ENCODE measurements around the gene TAF11L3. TPM values are rescaled to one million over a fixed set of nuclear protein-coding genes. Genes with fewer than 3 reads are reported as not detected.
"Not testable (repeated sequence)": the region's sequence is repeated elsewhere in the genome, so short reads cannot be mapped to it uniquely, and the experiment has no call there.

Gene TAF11L3
- polyA plus RNA-seq (ENCODE audit: insufficient read length in 4 of 4): not detected

- not testable (repeated sequence) for DNase-seq (ENCODE audit: low read depth in 4 of 4, low spot score in 3 of 4)
These were observed at the start of gene TAF11L3 for GRCh38 chr5:17518067-17518466. TAF11L3 (plus strand) TSS chr5:17518367.

GRCh38 chr5:17470064-17470463, 48.1 kb upstream of the TAF11L3 start:
- DNase-seq (ENCODE audit: low read depth in 4 of 4, low spot score in 3 of 4): no peak

DNA sequence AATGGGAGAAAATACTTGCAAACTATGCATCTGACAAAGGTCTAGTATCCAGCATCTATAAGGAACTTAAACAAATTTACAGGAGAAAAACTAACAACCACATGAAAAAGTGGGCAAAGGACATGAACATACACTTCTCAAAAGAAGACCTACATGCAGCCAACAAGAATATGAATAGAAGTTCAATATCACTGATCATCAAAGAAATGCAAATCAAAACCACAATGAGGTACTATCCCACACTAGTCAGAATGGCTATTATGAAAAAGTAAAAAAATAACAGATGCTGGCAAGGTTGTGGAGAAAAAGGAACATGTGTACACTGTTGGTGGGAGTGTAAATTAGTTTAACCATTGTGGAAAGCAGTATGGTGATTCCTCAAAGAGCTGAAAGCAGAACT, 43.1 kb upstream of the TAF11L3 start:
- DNase-seq (ENCODE audit: low read depth in 4 of 4, low spot score in 3 of 4): not testable (repeated sequence)

GRCh38 chr5:17477043-17477442, 41.1 kb upstream of the TAF11L3 start:
- no peak for DNase-seq (ENCODE audit: low read depth in 4 of 4, low spot score in 3 of 4)

DNA sequence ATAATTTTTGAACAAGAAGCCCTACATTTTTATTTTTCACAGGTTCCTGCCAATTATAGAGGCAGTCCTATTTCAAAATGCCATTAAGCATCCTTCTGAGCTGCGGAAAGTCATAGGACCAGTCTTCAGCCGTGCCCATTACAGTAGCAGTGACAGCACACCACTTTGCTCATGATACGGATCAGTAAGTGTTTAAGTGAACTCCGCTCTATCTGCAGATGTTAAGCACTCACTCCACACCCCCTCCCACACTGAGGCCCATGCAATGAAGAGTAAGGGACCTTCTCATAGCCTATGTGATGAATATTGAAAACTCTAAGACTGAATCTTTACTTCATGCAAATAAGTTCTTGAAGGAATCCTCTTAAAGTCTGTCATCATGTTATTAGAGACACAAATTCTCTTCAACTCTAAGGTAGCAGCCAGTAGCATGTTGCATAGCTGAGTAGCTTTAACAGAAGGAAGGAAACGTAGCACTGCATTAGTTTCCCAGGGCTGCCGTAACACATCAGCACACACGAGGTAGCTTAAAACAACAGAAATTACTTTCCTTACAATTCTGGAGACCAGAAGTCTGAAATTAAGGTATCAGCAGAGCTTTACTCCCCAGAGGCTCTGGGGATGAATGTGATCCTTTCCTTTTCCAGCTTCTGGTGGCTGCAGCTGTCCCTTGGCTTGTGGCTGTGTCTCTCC, 40.4 kb upstream of the TAF11L3 start:
- no peak for DNase-seq (ENCODE audit: low read depth in 4 of 4, low spot score in 3 of 4)

- DNase-seq (ENCODE audit: low read depth in 4 of 4, low spot score in 3 of 4): no peak
These were observed 36.8 kb upstream of the TAF11L3 start for GRCh38 chr5:17481378-17481777.

DNA sequence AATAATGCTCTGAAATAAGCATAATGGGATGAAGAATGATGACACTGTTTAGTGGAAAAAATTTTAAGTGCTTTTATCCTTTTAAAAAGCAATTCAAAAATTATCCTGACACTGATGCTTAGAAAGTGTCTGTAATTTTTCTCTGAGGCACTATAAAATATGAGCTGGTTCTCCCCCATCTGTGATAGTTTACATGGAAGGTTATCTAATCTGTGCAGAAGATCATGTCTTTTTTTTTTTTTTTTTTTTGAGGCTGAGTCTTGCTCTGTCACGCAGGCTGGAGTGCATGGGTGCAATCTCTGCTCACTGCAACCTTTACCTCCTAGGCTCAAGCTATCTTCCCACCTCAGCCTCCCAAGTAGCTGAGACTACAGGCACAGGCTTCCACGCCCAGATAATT, 35.4 kb upstream of the TAF11L3 start:
- no peak for DNase-seq (ENCODE audit: low read depth in 4 of 4, low spot score in 3 of 4)

- not testable (repeated sequence) for DNase-seq (ENCODE audit: low read depth in 4 of 4, low spot score in 3 of 4)
These were observed 31.5 kb upstream of the TAF11L3 start for GRCh38 chr5:17486464-17487173.

- DNase-seq (ENCODE audit: low read depth in 4 of 4, low spot score in 3 of 4): no peak
These were observed 31.0 kb upstream of the TAF11L3 start for GRCh38 chr5:17487174-17487512.

GRCh38 chr5:17491257-17491656, 26.9 kb upstream of the TAF11L3 start:
- not testable (repeated sequence) for DNase-seq (ENCODE audit: low read depth in 4 of 4, low spot score in 3 of 4)

DNA sequence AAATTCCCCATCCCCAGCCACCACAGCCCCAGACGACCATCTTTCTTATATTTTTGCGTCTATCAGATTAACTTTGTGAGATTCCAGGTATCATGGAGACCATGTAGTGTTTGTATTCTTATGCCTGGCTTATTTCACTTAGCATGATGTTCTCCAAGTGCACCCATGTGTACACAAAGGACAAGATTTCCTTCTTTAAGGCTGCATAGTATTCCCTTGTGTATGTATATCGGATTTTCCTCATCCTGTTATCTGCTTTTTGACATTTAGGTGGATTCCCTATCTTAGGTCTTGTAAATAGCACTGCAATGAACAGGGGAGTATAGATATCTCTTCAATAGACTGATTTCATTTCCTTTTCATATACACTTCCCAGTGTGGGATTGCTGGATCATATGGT, 25.4 kb upstream of the TAF11L3 start:
- DNase-seq (ENCODE audit: low read depth in 4 of 4, low spot score in 3 of 4): no peak

GRCh38 chr5:17497446-17497845, 20.7 kb upstream of the TAF11L3 start:
- DNase-seq (ENCODE audit: low read depth in 4 of 4, low spot score in 3 of 4): no peak

DNA sequence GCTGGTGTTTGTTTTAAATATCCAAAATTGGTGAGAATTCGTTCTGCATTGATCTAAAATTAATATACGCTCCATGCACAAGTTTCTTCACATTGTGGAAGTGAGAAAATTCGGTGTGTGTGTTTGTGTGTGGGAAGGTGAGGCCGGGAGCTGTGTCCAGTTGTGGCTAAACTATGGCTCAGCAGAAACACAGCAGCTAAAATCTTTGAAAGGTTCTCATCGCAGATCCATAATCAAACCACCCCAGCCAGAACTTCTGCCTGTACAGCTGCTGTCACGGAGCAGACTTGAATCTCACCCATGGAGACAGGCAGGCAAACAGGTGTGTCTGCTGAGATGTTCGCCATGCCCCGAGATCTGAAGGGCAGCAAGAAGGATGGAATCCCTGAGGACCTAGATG, 20.2 kb upstream of the TAF11L3 start, which contains the start of gene TAF11L2:
TSS of gene TAF11L2 (plus strand) at position 301 of the 400 bp plus-strand sequence.
- DNase-seq (ENCODE audit: low read depth in 4 of 4, low spot score in 3 of 4): not testable (repeated sequence)

GRCh38 chr5:17511775-17512325, 6.3 kb upstream of the TAF11L3 start:
- no peak for DNase-seq (ENCODE audit: low read depth in 4 of 4, low spot score in 3 of 4)

DNA sequence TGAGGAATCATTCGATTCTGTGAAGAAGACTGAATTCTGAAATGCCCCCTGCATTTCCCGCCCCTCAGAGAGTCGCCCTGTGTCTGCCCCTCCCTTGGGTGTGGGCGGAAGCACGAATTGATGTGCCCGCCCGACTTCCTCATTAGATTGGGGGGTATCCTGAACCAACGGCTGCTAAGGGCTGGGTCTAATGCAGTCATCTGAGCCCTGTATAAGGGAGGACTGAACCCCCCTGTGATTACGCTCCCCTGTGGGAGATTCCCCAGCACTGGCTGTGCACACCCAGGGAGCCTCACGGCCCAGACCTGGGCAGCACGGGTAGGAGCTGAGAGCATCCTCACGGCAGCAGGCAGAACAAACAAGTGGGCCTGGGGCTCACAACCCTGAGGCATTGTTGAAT, 641 bp upstream of the TAF11L3 start:
- DNase-seq (ENCODE audit: low read depth in 4 of 4, low spot score in 3 of 4): not testable (repeated sequence)

DNA sequence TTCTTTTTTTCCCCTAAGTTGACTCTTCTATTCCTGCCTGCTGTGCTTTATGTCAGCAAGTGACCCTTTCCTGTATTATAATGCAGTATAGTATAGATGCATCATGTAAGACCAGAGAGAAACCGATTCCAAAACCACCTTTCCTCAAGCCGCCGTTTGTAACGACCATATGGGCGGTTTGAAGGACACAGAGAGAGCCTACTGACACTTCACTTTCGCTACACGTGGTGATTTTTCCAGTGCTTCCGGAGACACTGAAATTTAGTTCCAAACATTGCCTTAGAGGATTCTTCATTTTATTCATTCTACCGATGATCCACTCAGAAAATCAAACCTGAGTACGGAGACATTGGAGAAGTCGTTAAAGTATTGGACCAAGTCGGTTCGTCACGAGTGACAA, 1.3 kb downstream of the TAF11L3 start:
- not testable (repeated sequence) for DNase-seq (ENCODE audit: low read depth in 4 of 4, low spot score in 3 of 4)

- DNase-seq (ENCODE audit: low read depth in 4 of 4, low spot score in 3 of 4): not testable (repeated sequence)
These were observed 3.3 kb downstream of the TAF11L3 start, which contains the start of gene TAF11L4 for GRCh38 chr5:17521501-17521900. TAF11L4 (plus strand) TSS chr5:17521801.

- DNase-seq (ENCODE audit: low read depth in 4 of 4, low spot score in 3 of 4): not testable (repeated sequence)
These were observed 6.8 kb downstream of the TAF11L3 start, which contains the start of gene TAF11L5 for GRCh38 chr5:17524935-17525334. TAF11L5 (plus strand) TSS chr5:17525235.

GRCh38 chr5:17526504-17526903, 8.3 kb downstream of the TAF11L3 start:
- not testable (repeated sequence) for DNase-seq (ENCODE audit: low read depth in 4 of 4, low spot score in 3 of 4)

DNA sequence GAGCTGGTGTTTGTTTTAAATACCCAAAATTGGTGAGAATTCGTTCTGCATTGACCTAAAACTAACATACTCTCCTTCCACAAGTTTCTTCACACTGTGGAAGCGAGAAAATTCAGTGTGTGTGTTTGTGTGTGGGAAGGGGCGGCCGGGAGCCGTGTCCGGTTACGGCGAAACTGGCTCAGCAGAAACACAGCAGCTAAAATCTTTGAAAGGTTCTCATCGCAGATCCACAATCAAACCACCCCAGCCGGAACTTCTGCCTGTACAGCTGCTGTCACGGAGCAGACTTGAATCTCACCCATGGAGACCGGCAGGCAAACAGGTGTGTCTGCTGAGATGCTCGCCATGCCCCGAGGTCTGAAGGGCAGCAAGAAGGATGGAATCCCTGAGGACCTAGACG, 10.2 kb downstream of the TAF11L3 start, which contains the start of gene TAF11L6:
TSS of gene TAF11L6 (plus strand) at position 301 of the 400 bp plus-strand sequence.
- DNase-seq (ENCODE audit: low read depth in 4 of 4, low spot score in 3 of 4): not testable (repeated sequence)
